Panc1 (cell line): ENCODE data around the gene FXYD3. TPM values are rescaled to one million over a fixed set of nuclear protein-coding genes. Genes with fewer than 3 reads are reported as not detected.

Source experiments
- ATAC-seq: fragments of 200-7000 bp; cut with Tn5 transposase; 2 replicates; pipeline ENCODE4 v1.9.1; 2020; ENCODE audit warnings: mild to moderate bottlenecking, moderate library complexity
- BruUV-seq: library from RNA; stranded (reverse); fragments of 400-500 nt; replicated peaks from 2 replicates; lab custom pipeline; 2021; lab: Mats Ljungman, UMichigan
- CTCF ChIA-PET: fragments of 300-600 bp; sonication (Branson Sonifier 250); formaldehyde crosslinking; loops from one replicate; lab custom pipeline; 2022; ENCODE audit warnings: antibody characterized with exemption; lab: Charles Lee
- POLR2A ChIA-PET: fragments of 300-600 bp; sonication (Branson Sonifier 250); formaldehyde crosslinking; loops from one replicate; lab custom pipeline; 2022; ENCODE audit warnings: antibody characterized with exemption; lab: Charles Lee
- DNase-seq: peaks from one replicate; pipeline ENCODE4 v3.0.0-alpha.2; 2010; ENCODE audit warnings: low read depth, low spot score
- H3K27ac ChIP-seq: 2 replicates; pipeline ENCODE4 v1.5.1; 2011; ENCODE audit warnings: mild to moderate bottlenecking, low read length, inconsistent platforms
- H3K27me3 ChIP-seq: fragments of 200-500 bp; sonication (Bioruptor generic); 2 replicates; pipeline ENCODE4 v1.6.0; 2014; ENCODE audit warnings: low read length, inconsistent platforms; ENCODE audit not compliant: control insufficient read depth, insufficient read depth
- H3K36me3 ChIP-seq: fragments of 200-500 bp; sonication (Bioruptor generic); 2 replicates; pipeline ENCODE4 v1.5.1; 2014; ENCODE audit warnings: inconsistent platforms, mild to moderate bottlenecking, low read length, moderate library complexity; ENCODE audit not compliant: control insufficient read depth, insufficient read depth
- H3K4me1 ChIP-seq: 2 replicates; pipeline ENCODE4 v1.5.1; 2011; ENCODE audit warnings: inconsistent platforms, mild to moderate bottlenecking, low read length, moderate library complexity; ENCODE audit not compliant: control insufficient read depth, insufficient read depth
- H3K4me3 ChIP-seq, 2 experiments: 2 replicates each; pipeline ENCODE4 v1.5.1; 2011 to 2012; ENCODE audit warnings: low read depth in 2 of 2, low read length in 2 of 2, mild to moderate bottlenecking in 2 of 2, inconsistent platforms in 1 of 2, moderate library complexity in 1 of 2
- H3K9me3 ChIP-seq: fragments of 200-500 bp; sonication (Bioruptor generic); 2 replicates; pipeline ENCODE4 v1.5.1; 2014; ENCODE audit warnings: low read depth, mild to moderate bottlenecking, inconsistent platforms, low read length, moderate library complexity; ENCODE audit not compliant: control insufficient read depth, insufficient read depth
- POLR2AphosphoS5 ChIP-seq: IDR thresholded peaks from 2 replicates; pipeline ENCODE4 v1.6.1; 2012; ENCODE audit warnings: mild to moderate bottlenecking, low read depth, low read length, moderate library complexity
- SIN3A ChIP-seq: IDR thresholded peaks from 2 replicates; pipeline ENCODE4 v1.6.1; 2012; ENCODE audit warnings: low read depth, mild to moderate bottlenecking, low read length, moderate library complexity, borderline replicate concordance; ENCODE audit not compliant: insufficient read depth
- TCF7L2 ChIP-seq: IDR thresholded peaks from 2 replicates; pipeline ENCODE4 v1.6.1; 2011; ENCODE audit warnings: mild to moderate bottlenecking, low read depth, low read length, inconsistent platforms
- in situ Hi-C: cut with HindIII; loops from 2 replicates; pipeline ENCODE4 v1.10.0; 2016; ENCODE audit warnings: low sequenced_read_pairs, low pct_unique_long_range_greater_than_20kb
- intact Hi-C: fragments of 100-400 bp; cut with micrococcal nuclease; formaldehyde crosslinking; loops from one replicate; pipeline ENCODE4 v1.10.0; 2022; ENCODE audit not compliant: unreplicated experiment
- total RNA-seq: library from RNA; stranded (reverse); gene quantifications from one replicate; pipeline ENCODE4 v1.2.1, GENCODE V29; 2021; ENCODE audit not compliant: unreplicated experiment
- TF ChIP-seq, protein P1 (sequence below), 2 experiments: IDR thresholded peaks; 2 replicates each; pipeline ENCODE4 v1.6.1; 2011 to 2012; ENCODE audit warnings: low read depth in 2 of 2, control low read depth in 1 of 2, low read length in 1 of 2, mild to moderate bottlenecking in 1 of 2, moderate library complexity in 1 of 2; ENCODE audit not compliant: insufficient read depth in 1 of 2
- TF ChIP-seq, protein P2 (sequence below): fragments of 450-650 bp; IDR thresholded peaks from 2 replicates; pipeline ENCODE4 v1.5.1; 2017; ENCODE audit warnings: mild to moderate bottlenecking

Gene FXYD3
- total RNA-seq, 1 experiment from 2014 or later, result not detected

DNA sequence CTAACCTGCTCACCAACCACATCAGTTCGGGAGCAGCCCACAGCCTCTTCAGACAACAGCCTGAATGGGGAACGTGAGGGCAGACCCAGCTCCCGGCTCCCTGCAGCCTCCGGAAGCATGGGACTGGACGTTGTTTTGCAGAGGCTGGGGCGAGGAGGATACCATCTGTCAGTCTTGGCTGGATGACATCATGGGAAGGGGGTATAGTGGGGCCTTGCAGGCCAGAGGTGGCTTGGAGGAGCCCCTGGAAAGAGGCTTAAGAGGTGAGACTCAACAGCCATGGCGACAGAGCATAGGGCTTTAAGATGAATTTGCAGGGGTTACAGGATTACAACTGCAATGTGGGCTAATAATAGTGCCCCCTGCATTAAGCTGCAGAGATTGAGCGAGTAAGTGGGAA is 1.5 kb downstream of the FXYD3 start:
- ChIA-PET CTCF (interaction anchor here (0.6 to 0.9 kb wide), 3 partner anchors 18 to 226 kb away, joined by 3 to 8 read pairs (median 3); partner anchors contain the start of gene LGI4), POLR2A (no interaction called here)
- TF ChIP-seq, protein P1, sequence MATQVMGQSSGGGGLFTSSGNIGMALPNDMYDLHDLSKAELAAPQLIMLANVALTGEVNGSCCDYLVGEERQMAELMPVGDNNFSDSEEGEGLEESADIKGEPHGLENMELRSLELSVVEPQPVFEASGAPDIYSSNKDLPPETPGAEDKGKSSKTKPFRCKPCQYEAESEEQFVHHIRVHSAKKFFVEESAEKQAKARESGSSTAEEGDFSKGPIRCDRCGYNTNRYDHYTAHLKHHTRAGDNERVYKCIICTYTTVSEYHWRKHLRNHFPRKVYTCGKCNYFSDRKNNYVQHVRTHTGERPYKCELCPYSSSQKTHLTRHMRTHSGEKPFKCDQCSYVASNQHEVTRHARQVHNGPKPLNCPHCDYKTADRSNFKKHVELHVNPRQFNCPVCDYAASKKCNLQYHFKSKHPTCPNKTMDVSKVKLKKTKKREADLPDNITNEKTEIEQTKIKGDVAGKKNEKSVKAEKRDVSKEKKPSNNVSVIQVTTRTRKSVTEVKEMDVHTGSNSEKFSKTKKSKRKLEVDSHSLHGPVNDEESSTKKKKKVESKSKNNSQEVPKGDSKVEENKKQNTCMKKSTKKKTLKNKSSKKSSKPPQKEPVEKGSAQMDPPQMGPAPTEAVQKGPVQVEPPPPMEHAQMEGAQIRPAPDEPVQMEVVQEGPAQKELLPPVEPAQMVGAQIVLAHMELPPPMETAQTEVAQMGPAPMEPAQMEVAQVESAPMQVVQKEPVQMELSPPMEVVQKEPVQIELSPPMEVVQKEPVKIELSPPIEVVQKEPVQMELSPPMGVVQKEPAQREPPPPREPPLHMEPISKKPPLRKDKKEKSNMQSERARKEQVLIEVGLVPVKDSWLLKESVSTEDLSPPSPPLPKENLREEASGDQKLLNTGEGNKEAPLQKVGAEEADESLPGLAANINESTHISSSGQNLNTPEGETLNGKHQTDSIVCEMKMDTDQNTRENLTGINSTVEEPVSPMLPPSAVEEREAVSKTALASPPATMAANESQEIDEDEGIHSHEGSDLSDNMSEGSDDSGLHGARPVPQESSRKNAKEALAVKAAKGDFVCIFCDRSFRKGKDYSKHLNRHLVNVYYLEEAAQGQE (IDR thresholded peaks at IDR 0.05; ENCODE audit: insufficient read depth in 1 of 2, low read depth in 2 of 2, low read length in 1 of 2), result no peak
- TF ChIP-seq SIN3A (no peak), TCF7L2 (no peak), POLR2AphosphoS5 (no peak)
- in situ Hi-C loops (no loop called here), intact Hi-C loops (no loop called here)
- Histone ChIP-seq H3K4me3 (no peak overlapping the region), H3K27me3 (0 out of 2 replicates have a peak, but pooled peaks cover 2% of the 10 kb centered on the region), H3K9me3 (no peaks in the 10 kb centered on the region), H3K36me3 (no peaks in the 10 kb centered on the region), H3K4me1 (no peaks in the 10 kb centered on the region), H3K27ac (no peak overlapping the region)
- DNase-seq, result no peak
- no TSS peak for BruUV-seq
- no peak; the same call in 1 of the 2 replicates for ATAC-seq

GRCh38 chr19:35117799-35118198 is 2.2 kb downstream of the FXYD3 start:
- intact Hi-C loops, result no loop called here
- H3K9me3 ChIP-seq, result no peaks in the 10 kb centered on the region
- POLR2A ChIA-PET, result no interaction called here
- no peak for ATAC-seq
- DNase-seq, result no peak
- H3K27me3 ChIP-seq, result 0 out of 2 replicates have a peak, but pooled peaks cover 2% of the 10 kb centered on the region
- no peaks in the 10 kb centered on the region for H3K4me1 ChIP-seq
- BruUV-seq, result no TSS peak
- no peak overlapping the region for H3K27ac ChIP-seq
- H3K36me3 ChIP-seq, result no peaks in the 10 kb centered on the region
- in situ Hi-C loops, result no loop called here
- TF ChIP-seq, protein P1 (IDR thresholded peaks at IDR 0.05; ENCODE audit: insufficient read depth in 1 of 2, low read depth in 2 of 2, low read length in 1 of 2), result no peak
- TF ChIP-seq SIN3A (no peak), TCF7L2 (no peak), POLR2AphosphoS5 (no peak)
- TF ChIP-seq, protein P2, sequence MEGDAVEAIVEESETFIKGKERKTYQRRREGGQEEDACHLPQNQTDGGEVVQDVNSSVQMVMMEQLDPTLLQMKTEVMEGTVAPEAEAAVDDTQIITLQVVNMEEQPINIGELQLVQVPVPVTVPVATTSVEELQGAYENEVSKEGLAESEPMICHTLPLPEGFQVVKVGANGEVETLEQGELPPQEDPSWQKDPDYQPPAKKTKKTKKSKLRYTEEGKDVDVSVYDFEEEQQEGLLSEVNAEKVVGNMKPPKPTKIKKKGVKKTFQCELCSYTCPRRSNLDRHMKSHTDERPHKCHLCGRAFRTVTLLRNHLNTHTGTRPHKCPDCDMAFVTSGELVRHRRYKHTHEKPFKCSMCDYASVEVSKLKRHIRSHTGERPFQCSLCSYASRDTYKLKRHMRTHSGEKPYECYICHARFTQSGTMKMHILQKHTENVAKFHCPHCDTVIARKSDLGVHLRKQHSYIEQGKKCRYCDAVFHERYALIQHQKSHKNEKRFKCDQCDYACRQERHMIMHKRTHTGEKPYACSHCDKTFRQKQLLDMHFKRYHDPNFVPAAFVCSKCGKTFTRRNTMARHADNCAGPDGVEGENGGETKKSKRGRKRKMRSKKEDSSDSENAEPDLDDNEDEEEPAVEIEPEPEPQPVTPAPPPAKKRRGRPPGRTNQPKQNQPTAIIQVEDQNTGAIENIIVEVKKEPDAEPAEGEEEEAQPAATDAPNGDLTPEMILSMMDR, result no peak
- no peak overlapping the region for H3K4me3 ChIP-seq
- CTCF ChIA-PET, result interaction anchor here (0.6 to 0.7 kb wide), 2 partner anchors 25 to 237 kb away, joined by 8 read pairs; no protein-coding TSS in a partner anchor
